Activated CD4-positive, alpha-beta T cell treated with anti-CD3 and anti-CD28 coated beads for 4 hours (primary cell): Measurements from ENCODE around the gene MAP2K5.

Source experiments
- DNase-seq, 2 donors: peaks; one replicate each; pipeline ENCODE4 v3.0.0-alpha.2; 2020

MAP2K5 gene

DNA sequence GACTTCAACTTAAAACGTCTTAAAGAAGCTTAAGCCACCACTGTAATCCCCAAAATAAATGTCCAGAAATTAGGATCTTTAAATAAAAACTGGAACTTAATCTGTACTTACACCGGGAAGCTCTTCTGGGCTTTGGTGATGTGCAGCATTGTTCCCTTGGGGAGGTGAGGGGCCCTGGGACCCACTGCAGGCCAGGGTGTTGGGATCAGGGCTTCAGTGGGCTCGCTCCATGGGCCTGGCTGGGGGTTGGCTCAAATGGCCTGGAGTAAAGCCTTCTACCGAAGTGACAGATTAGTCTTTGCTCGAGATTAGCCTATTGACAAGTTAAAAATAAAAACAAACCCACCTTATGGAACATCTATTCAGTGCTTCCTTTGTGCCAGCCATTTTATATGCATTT lies 303.5 kb downstream of the MAP2K5 start:
- DNase-seq: no peak

DNA sequence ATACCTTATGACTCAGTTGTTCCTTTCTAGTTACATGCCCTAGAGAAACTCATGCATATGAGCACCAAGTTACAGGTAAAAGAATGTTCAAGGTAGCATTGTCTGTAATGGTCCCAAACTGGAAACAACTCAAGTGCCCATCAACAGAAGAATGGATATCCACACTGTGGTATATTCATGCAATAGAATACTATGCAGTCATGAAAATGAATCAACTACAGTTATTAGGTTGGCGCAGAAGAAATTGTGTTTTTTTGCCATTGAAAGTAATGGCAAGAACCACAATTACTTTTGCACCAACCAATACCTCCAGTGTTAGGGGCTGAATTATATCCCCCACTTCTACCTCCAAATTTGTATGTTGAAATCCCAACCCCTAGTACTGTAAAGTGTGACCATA lies 307.0 kb downstream of the MAP2K5 start:
- DNase-seq: no peak

DNA sequence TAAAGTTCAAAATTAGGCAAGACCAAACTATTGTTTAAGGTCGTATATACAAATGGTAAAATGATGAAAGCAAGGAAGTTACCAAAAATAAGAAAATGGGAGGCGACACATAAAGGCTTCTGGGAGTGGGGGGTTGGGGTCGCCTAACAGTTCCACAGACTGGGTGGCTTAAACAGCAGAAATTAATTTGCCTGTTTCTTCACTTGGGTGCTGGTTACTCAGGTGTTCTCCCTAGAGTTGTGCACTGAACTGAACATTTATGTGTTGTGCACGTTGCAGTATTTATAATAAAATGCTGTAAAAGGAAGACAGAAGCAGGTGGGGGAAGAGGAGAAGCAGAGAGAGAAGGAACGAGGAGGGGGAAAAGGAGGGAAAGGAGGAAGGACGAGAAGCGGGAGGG lies 307.8 kb downstream of the MAP2K5 start:
- no peak for DNase-seq

DNA sequence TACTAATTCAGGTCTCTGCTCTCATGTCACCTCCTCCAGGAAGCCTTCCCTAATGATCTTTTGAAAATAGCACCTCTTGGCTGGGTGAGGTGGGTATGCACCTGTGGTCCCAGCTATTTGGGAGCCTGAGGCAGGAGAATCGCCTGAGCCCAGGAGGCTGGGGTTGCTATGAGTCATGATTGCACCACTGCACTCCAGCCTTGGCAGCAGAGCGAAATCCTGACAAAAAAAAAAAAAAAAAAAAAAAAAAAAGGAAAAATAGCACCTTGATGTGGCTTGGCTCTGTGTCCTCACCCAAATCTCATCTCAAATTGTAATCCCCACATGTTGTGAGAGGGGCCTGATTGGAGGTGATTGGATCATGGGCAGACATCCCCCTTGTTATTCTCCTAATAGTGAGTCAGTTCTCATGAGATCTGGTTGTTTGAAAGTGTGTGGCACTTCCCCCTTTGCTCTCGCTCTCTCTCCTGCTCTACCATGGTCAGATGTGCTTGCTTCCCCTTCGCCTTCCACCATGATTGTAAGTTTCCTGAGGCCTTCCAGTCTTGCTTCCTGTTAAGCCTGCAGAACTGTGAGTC lies 308.6 kb downstream of the MAP2K5 start:
- DNase-seq: no peak

DNA sequence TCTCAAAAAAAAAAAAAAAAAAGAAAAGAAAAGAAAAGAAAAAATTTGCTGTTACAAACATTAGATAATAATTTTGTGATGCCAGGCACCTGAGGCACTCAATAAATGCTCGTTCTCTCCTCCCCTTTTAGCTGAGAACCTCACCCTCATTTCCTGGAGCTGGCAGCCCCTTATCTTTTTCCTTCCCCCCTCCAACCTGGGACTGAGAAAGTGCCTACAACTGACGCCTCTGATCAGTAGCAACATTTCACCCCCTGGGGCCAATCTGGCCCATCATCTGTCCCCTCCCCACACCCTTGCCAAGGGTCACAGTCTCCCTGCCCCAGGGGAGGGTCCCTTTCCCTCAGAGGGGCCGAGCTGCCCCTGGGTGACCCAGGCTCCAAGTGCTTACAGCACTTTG lies 309.9 kb downstream of the MAP2K5 start:
- no peak for DNase-seq

DNA sequence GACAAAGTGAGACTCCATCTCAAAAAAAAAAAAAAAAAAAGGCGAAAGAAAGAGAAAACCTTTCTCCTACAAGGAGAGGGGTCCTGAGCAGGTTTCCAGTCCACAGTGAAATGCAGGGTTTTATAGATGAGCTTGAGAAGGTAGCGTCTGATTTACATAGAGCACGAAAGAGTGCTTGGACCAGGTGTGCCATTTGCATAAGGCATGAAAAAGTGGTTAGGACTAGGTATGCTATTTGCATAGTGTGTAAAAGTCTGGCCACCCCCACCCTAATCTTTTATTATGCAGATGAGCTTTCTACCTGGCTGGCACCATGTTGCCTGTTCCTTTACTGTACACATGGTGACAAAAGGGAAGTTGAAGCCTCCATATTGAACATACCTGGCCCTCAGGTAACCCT lies 311.0 kb downstream of the MAP2K5 start:
- no peak for DNase-seq

DNA sequence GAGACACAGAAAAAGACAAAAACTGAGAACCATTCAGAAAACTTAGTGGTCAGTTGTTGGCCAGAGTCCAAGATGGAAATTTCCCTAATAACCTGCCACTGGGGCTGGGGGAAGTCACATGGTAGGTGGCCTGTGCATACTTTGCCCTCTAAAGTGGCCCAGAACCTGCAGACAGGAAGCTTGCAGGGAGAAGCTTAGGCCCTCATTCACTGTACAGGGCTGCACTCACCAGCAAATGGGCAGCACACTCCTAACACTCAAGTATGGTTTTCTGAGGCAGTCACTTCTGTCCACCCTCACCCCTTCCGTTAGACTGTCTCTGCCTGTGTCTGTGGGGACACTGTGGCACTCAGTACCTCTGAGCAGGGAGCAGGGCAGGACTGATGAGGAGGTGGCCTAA lies 311.9 kb downstream of the MAP2K5 start:
- no peak for DNase-seq

DNA sequence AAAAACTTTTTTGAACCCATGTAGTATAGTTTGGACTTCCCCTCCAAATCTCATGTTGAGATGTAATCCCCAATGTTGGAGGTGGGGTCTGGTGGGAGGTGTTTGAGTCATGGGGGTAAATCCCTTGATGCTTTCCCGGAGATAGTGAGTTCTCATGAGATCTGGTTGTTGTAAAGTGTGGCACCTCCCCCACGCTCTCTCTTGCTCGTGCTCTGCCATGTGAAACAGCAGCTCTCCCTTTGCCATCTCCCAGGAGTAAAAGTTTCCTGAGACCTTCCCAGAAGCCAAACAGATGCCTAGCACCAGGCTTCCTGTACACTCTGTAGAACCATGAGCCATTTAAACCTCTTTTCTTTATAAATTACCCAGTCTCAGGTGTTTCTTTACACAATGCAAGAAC lies 313.3 kb downstream of the MAP2K5 start:
- DNase-seq: no peak
